Sigmoid colon (tissue), 7 donors: ENCODE measurements around the gene FUT7. TPM values are rescaled to one million over a fixed set of nuclear protein-coding genes. Genes with fewer than 3 reads are reported as not detected.

ENCODE experiments used
- DNase-seq: peaks from one replicate; pipeline ENCODE4 v3.0.0-alpha.2; 2019
- H3K27ac ChIP-seq, 4 donors: fragments of 200-600 bp; sonication (generic); one replicate each; pipeline ENCODE4 v1.5.1; 2016 to 2019; ENCODE audit warnings: mild to moderate bottlenecking in 1 of 4
- H3K27me3 ChIP-seq, 3 donors: fragments of 200-600 bp; sonication (generic); one replicate each; pipeline ENCODE4 v1.5.1; 2019; ENCODE audit warnings: mild to moderate bottlenecking in 1 of 3
- H3K36me3 ChIP-seq, 4 donors: fragments of 200-600 bp; sonication (generic); one replicate each; pipeline ENCODE4 v1.5.1; 2016 to 2019
- H3K4me1 ChIP-seq, 4 donors: fragments of 200-600 bp; sonication (generic); one replicate each; pipeline ENCODE4 v1.5.1; 2017 to 2019
- H3K4me3 ChIP-seq, 4 donors: fragments of 200-600 bp; sonication (generic); one replicate each; pipeline ENCODE4 v1.5.1; 2017 to 2019; ENCODE audit warnings: mild to moderate bottlenecking in 2 of 4, moderate library complexity in 1 of 4
- H3K9me3 ChIP-seq, 4 donors: fragments of 200-600 bp in 3 of 4; sonication (generic) in 3 of 4; one replicate each; pipeline versions ENCODE4 v1.5.1 to v1.6.1; 2013 to 2019
- CTCF ChIP-seq, 4 experiments: fragments of 450-650 bp in 3 of 4; fragments of 200-600 bp in 1 of 4; IDR thresholded peaks; one replicate each; pipeline ENCODE4 v1.5.1; 2016 to 2019; ENCODE audit warnings: antibody characterized with exemption in 4 of 4, mild to moderate bottlenecking in 3 of 4, moderate library complexity in 2 of 4
- EP300 ChIP-seq, 4 donors: sonication (generic); formaldehyde crosslinking; IDR thresholded peaks; one replicate each; pipeline ENCODE4 v1.6.1; 2017; ENCODE audit warnings: antibody characterized with exemption in 4 of 4
- POLR2A ChIP-seq, 2 donors: fragments of 450-650 bp; IDR thresholded peaks; one replicate each; pipeline ENCODE4 v1.6.1; 2016; ENCODE audit warnings: antibody characterized with exemption in 2 of 2, mild to moderate bottlenecking in 2 of 2, moderate library complexity in 2 of 2
- POLR2AphosphoS5 ChIP-seq, 4 donors: sonication (generic); formaldehyde crosslinking; IDR thresholded peaks; one replicate each; pipeline ENCODE4 v1.6.1; 2017; ENCODE audit warnings: antibody characterized with exemption in 4 of 4
- WGBS, 2 donors: extraction: QIAGEN DNeasy Blood & Tissue Kit; methylation state at CpG; one replicate each; pipeline ENCODE4 v1.1.7; 2013; 5-methylcytosine and 5-hydroxymethylcytosine counted together
- intact Hi-C: fragments of 100-400 bp; cut with DNase I; formaldehyde crosslinking; loops from one replicate; pipeline ENCODE4 v1.15.1; 2023
- polyA plus RNA-seq, 3 donors: library from polyadenylated mRNA; stranded (reverse); fragments of 200-250 nt; gene quantifications; one replicate each; pipeline ENCODE4 v1.2.3, GENCODE V29; 2013
- total RNA-seq, 4 donors: library from RNA; depleted of rRNA; stranded (reverse); fragments of >200 nt; gene quantifications; one replicate each; pipeline ENCODE4 v1.1.0, GENCODE V29; 2016
- donor health status: healthy with polysubstance abuse.
- donor health status: Bipolar disorder and iron deficiency.
- donor health status: healthy.

The FUT7 gene
- total and polyA plus RNA-seq, 7 donors, result 0.36 to 1.3 (median 0.84) TPM; not detected in 3

DNA sequence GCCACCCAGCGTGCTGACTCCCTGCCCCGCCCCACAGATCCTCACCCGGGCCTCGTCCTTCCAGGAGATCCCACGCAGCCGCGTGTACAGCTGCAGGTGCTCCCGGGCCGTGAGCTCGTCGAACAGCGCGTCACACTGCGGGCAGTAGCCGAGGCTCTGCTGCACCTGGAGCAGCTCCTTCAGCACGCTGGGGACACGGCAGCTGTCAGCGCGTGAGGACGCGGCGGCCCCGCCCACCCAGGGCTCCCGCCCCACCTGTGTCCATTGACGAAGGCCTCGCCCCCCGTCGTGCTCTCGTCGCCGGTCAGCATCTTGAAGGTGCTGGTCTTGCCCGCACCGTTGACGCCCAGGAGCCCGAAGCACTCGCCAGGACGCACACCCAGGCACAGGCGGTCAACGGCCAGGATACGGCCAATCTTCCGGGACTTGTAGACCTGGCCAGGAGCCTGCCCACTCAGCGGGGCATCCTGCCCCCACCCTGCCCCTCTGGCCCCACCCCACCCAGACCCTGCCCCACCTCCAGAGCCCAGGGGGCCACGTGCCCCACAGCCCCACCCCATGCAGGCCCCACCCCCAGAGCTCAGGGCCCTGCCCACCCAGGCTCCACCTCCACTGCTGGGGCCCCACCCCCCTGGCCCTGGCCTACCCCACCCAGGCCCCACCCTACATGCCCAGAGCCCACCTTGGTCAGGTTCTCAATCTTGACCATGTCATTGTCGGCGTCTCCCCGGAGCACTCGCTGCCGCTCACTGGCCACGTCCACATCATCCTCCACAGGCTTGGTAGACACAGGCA lies 21.8 kb downstream of the FUT7 start:
- Histone ChIP-seq H3K36me3 (peaks cover 0 to 50% (median 19%) of the 10 kb centered on the region in 4 donors), H3K9me3 (no peaks in the 10 kb centered on the region), H3K27ac (no peak overlapping the region), H3K27me3 (no peaks in the 10 kb centered on the region), H3K4me3 (no peak overlapping the region), H3K4me1 (no peaks in the 10 kb centered on the region)
- TF ChIP-seq CTCF (IDR thresholded peaks at IDR 0.05), result no peak
- TF ChIP-seq EP300 (IDR thresholded peaks at IDR 0.05), result no peak
- TF ChIP-seq POLR2AphosphoS5 (IDR thresholded peaks at IDR 0.05), result no peak
- no peak for TF ChIP-seq POLR2A (IDR thresholded peaks at IDR 0.05)
- no peak for DNase-seq
- intact Hi-C loops, result no loop called here
- 95 to 96% methylated on average over 49 of the region's 49 CpGs for WGBS, 2 donors

DNA sequence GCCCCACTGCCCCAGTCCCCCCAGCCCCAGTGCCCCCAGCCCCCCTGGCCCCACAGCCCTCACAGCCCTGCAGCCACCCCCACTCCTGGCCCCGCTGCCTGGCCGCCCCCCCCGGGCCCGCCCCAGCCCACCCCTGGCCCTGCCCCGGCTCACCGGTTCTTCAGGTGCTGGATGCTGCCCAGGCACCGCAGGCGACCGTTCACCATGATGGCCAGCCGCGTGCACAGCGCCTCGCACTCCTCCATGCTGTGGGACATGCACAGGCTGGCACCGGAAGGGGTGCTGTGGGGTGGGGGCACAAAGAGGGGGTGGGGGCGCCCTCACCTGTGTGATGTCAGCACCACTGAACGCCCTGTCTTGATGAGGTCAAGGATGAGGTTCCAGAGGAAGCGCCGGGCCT lies 22.7 kb downstream of the FUT7 start:
- Histone ChIP-seq H3K27ac (no peak overlapping the region), H3K27me3 (no peaks in the 10 kb centered on the region), H3K36me3 (peaks cover 0 to 42% (median 16%) of the 10 kb centered on the region in 4 donors), H3K4me3 (no peak overlapping the region), H3K9me3 (no peaks in the 10 kb centered on the region), H3K4me1 (no peaks in the 10 kb centered on the region)
- intact Hi-C loops, result no loop called here
- TF ChIP-seq POLR2A (IDR thresholded peaks at IDR 0.05) (no peak), POLR2AphosphoS5 (IDR thresholded peaks at IDR 0.05) (no peak), EP300 (IDR thresholded peaks at IDR 0.05) (no peak), CTCF (IDR thresholded peaks at IDR 0.05) (no peak)
- 95 to 96% methylated on average over 18 of the region's 18 CpGs for WGBS, 2 donors
- DNase-seq, result no peak

GRCh38 chr9:137008312-137008711 lies 23.6 kb downstream of the FUT7 start:
- H3K4me3 ChIP-seq, result no peak overlapping the region
- H3K36me3 ChIP-seq, result peaks cover 0 to 35% (median 16%) of the 10 kb centered on the region in 4 donors
- intact Hi-C loops, result no loop called here
- no peaks in the 10 kb centered on the region for H3K4me1 ChIP-seq
- no peaks in the 10 kb centered on the region for H3K27me3 ChIP-seq
- DNase-seq, result no peak
- no peak overlapping the region for H3K27ac ChIP-seq
- H3K9me3 ChIP-seq, result no peaks in the 10 kb centered on the region
- WGBS, 2 donors, result 83% methylated on average over 22 of the region's 22 CpGs
- no peak for TF ChIP-seq POLR2AphosphoS5 (IDR thresholded peaks at IDR 0.05)
- TF ChIP-seq CTCF (IDR thresholded peaks at IDR 0.05), result no peak
- no peak for TF ChIP-seq POLR2A (IDR thresholded peaks at IDR 0.05)
- no peak for TF ChIP-seq EP300 (IDR thresholded peaks at IDR 0.05)

DNA sequence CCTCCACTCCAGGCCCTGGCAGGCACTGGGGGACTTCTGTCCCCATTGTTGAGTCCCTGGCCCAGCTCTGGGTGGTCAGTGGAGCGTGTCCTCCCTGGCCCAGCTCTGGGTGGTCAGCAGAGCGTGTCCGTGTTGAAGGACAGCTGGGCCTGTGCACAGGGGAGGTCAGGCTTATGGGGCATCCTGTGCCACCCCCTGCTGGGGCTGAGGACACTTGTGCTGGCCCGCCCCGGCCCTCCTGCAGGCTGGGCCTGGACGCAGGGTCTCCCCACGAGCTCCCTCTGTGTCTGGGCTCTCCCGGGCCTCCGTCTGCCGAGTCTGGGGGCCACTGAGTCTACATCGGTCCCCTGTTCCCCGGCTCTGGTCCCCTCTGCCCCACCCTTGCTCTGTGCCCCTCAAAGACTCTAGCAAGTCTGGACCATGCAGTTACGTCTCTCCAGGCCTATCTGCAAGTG lies 24.0 kb downstream of the FUT7 start:
- H3K36me3 ChIP-seq, result peaks cover 0 to 31% (median 15%) of the 10 kb centered on the region in 4 donors
- H3K27ac ChIP-seq, result no peak overlapping the region
- H3K4me1 ChIP-seq, result no peaks in the 10 kb centered on the region
- WGBS, 2 donors, result 88 to 90% methylated on average over 13 of the region's 13 CpGs
- H3K27me3 ChIP-seq, result no peaks in the 10 kb centered on the region
- TF ChIP-seq POLR2AphosphoS5 (IDR thresholded peaks at IDR 0.05), result no peak
- no peak for TF ChIP-seq CTCF (IDR thresholded peaks at IDR 0.05)
- TF ChIP-seq POLR2A (IDR thresholded peaks at IDR 0.05), result no peak
- TF ChIP-seq EP300 (IDR thresholded peaks at IDR 0.05), result no peak
- H3K9me3 ChIP-seq, result no peaks in the 10 kb centered on the region
- DNase-seq, result no peak
- intact Hi-C loops, result no loop called here
- H3K4me3 ChIP-seq, result no peak overlapping the region
